Activated CD4-positive, alpha-beta T cell treated with anti-CD3 and anti-CD28 coated beads for 48 hours (primary cell): Measurements from ENCODE around the gene A2ML1.
"Not testable (repeated sequence)": the region's sequence is repeated elsewhere in the genome, so short reads cannot be mapped to it uniquely, and the experiment has no call there.

Source experiments
- DNase-seq: peaks from one replicate; pipeline ENCODE4 v3.0.0-alpha.2; 2020

A2ML1 gene

DNA sequence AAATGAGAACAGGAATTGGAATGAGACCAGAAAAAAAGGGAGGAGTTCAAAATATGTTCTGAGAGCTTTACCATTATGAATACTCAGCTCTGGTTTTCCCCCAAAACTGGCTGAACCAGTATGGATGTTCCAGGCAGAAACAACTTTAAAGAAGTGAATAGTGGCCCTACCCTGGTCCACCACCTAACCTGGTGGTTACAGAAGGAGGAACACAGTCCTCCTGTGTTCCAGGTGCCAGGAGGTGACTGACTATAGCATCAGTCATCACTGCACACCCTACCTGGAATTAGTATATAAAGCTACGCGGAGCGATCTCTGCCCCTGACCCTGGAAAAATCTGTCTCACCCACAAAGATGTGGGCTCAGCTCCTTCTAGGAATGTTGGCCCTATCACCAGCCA is at the start of gene A2ML1:
Gene A2ML1, plus strand, starts transcription at position 324 of the 400 bp plus-strand sequence. Its CDS starts 31 bp downstream, at position 355.
- no peak for DNase-seq

DNA sequence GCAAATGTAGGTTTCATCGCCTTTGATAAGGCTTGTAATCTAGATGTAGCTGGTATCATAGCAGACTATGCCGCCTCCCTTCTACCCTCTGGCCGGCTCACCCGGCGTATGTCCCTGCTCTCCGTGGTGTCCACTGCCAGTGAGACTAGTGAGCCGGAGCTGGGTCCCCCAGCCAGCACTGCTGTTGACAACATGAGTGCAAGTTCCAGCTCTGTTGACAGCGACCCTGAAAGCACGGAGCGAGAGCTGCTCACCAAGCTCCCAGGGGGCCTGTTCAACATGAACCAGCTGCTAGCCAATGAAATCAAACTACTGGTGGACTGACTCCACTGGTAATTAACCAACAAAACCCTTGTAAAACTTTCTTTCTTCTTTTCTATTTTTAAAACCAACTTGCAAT is 49.0 kb upstream of the A2ML1 start:
- no peak for DNase-seq

GRCh38 chr12:8779281-8779680 is 43.1 kb upstream of the A2ML1 start:
- no peak for DNase-seq

DNA sequence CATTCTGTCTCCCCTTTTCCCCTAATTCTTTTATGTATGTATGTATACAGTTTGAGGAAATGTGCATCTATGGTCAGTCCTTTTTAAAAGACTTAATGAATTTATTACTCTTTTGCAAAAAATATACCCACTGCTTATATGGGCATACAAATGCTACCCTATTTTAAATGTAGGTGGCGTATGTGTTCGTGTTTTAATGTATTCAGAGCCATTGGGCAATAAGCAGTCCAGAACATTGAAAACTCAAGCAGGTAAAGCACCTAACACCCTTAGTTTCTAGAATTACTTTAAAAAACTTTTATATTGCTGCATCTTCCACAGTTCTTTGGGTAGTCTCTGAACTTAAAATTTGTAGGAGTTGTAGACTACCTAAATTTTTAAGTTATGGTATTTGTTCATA is 42.6 kb upstream of the A2ML1 start:
- no peak for DNase-seq

- DNase-seq, result no peak
Measured at GRCh38 chr12:8780389-8780788, 42.0 kb upstream of the A2ML1 start.

GRCh38 chr12:8781381-8782127 is 40.9 kb upstream of the A2ML1 start:
- DNase-seq, result no peak

DNA sequence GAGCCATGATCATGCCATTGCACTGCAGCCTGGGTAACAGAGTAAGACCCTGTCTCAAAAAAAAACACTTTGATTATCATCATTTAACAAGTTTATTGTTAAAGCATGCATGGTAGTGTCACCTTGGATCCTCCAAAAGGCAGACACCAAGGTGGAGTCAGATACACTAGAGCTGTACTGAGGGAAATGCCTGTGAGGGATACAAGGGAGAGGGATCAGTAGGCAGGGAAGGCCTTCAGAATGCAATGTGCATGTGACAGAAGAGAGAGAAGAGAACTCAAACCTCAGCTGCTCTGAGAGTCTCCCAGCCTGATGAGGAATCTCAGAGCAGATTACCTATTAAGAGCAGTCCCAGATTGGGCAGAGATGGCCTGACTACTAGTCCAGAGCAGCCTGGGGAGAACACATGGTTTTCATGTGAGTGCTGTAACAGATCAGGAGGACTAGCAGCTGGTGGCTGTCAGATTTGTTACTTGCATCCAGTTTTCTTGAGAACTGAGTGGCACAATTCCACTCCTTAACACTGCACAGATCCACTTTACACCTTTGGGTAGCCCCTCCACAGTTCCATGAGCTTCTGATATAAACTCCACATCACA is 38.0 kb upstream of the A2ML1 start:
- no peak for DNase-seq

DNA sequence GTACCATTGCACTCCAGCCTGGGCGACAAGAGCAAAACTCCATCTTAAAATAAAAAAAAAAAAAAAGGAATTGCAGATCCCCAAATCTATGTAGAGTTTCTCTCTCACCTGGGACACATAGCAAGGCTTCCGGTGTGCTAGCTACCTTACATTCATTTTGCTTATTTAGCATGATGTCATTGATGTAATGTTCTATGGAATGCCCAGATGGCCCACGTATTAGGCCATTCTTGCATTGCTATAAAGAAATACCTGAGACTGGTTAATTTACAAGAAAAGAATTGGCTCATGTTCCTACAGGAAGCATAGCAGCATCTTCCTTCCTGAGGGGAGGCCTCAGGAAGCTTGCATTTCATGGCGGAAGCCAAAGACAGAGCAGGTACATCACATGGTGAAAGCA is 36.9 kb upstream of the A2ML1 start:
- no peak for DNase-seq

DNA sequence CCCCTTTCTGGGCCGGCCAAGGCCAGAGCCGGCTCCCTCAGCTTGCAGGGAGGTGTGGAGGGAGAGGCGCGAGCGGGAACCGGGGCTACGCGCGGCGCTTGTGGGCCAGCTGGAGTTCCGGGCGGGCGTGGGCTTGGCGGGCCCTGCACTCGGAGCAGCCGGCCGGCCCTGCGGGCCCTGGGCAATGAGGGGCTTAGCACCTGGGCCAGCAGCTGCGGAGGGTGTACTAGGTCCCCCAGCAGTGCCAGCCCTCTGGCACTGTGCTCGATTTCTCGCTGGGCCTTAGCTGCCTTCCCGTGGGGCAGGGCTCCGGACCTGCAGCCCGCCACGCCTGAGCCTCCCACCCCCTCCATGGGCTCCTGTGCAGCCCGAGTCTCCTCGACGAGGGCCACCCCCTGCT is 35.2 kb upstream of the A2ML1 start:
- not testable (repeated sequence) for DNase-seq

- DNase-seq, result not testable (repeated sequence)
Measured at GRCh38 chr12:8788706-8789105, 33.7 kb upstream of the A2ML1 start.

DNA sequence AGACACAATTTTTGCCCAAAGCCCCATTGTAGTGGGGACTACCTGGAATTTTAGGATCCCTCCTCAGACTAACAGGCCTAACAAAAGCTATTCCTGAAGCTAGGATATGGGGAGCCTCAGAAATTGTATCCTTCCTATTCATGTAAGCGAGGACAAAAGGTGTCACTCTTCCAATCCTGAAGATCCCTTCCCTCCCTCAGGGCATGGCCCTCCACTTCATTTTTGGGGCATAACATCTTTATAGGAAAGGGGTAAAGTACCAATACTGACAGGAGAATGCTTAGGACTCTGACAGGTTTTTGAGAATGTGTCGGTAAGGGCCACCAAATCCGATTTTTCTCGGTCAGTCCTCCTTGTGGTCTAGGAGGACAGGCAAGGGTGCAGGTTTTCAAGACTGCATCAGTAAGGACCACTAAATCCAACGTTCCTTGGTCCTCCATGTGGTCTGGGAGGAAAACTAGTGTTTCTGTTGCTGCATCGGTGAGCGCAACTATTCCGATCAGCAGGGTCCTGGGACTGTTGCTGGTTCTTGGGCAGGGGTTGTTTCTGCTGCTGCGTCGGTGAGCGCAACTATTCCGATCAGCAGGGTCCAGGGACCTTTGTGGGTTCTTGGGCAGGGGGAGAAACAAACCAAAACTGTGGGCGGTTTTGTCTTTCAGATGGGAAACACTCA is 32.9 kb upstream of the A2ML1 start:
- DNase-seq, result not testable (repeated sequence)

- DNase-seq, result not testable (repeated sequence)
Measured at GRCh38 chr12:8793226-8793625, 29.2 kb upstream of the A2ML1 start.

- DNase-seq, result not testable (repeated sequence)
Measured at GRCh38 chr12:8794611-8795010, 27.8 kb upstream of the A2ML1 start.

GRCh38 chr12:8796831-8797626 is 25.4 kb upstream of the A2ML1 start:
- no peak for DNase-seq

GRCh38 chr12:8801213-8801612 is 21.2 kb upstream of the A2ML1 start:
- not testable (repeated sequence) for DNase-seq

DNA sequence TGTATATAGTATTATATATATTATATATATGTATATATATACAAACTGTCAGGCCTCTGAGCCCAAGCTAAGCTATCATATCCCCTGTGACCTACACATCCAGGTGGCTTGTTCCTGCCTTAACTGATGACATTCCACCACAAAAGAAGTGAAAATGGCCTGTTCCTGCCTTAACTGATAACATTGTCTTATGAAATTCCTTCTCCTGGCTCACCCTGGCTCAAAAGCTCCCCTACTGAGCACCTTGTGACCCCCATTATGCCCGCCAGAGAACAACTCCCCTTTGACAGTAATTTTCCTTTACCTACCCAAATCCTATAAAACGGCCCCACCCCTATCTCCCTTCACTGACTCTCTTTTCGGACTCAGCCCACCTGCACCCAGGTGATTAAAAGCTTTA is 17.6 kb upstream of the A2ML1 start:
- DNase-seq, result not testable (repeated sequence)

DNA sequence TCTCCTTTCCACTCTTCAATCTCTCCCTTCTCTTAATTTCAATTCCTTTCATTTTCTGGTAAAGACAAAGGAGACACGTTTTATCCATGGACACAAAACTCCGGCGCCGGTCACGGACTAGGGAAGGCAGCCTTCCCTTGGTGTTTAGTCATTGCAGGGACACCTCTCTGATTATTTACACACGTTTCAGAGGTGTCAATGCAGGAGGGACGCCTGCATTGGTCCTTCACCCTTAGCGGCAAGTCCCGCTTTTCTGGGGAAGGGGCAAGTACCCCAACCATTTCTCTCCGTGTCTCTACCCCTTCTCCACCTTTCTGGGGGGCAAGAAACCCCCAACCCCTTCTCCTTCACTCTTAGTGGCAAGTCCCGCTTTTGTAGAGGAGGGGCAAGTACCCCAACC is 16.9 kb upstream of the A2ML1 start:
- DNase-seq, result not testable (repeated sequence)

- DNase-seq, result not testable (repeated sequence)
Measured at GRCh38 chr12:8807084-8807483, 15.3 kb upstream of the A2ML1 start.

- DNase-seq, result not testable (repeated sequence)
Measured at GRCh38 chr12:8810112-8810511, 12.3 kb upstream of the A2ML1 start.

- DNase-seq, result no peak
Measured at GRCh38 chr12:8813572-8814357, 8.7 kb upstream of the A2ML1 start.

- DNase-seq, result no peak
Measured at GRCh38 chr12:8816448-8817050, 5.9 kb upstream of the A2ML1 start.

GRCh38 chr12:8817856-8818255 is 4.6 kb upstream of the A2ML1 start:
- no peak for DNase-seq
